ENCODE data around the gene NUP93. TPM values are rescaled to one million over a fixed set of nuclear protein-coding genes. Genes with fewer than 3 reads are reported as not detected.

NUP93 gene
- total RNA-seq, 1 experiment from 2014 or later, result 165 TPM

DNA sequence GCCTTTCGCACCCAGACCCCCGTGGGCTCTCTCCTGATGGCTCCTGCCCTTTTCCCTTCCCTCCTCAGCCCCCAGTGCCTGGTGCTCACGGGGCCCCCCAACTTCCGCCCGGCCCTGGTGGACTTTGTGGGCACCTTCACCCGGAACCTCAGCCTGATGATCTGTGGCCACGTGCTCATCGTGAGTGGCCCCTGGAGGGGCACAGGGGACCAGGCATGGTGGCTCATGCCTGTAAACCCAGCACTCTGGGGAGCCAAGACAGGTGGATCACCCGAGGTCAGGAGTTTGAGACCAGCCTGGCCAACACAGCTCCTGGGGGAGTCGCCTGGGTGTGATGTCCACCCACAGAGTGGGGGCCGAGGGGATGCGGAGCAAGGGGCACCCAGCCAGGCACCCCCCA lies 156.4 kb downstream of the NUP93 start:
- H3K4me1 Mint-ChIP-seq, result no peaks in the 10 kb centered on the region
- H3K36me3 Mint-ChIP-seq (ENCODE audit: insufficient read depth in 1 of 3, low read depth in 3 of 3), result peaks cover 10 to 15% (median 14%) of the 10 kb centered on the region in 3 experiments
- Histone ChIP-seq H4K8ac (replicated peaks; ENCODE audit: insufficient read length, low read depth, low read length) (no peak overlapping the region), H4K5ac (ENCODE audit: insufficient read length, low read depth, low read length) (no peak overlapping the region), H2BK20ac (ENCODE audit: low read depth, low read length, poor library complexity, severe bottlenecking) (no peak overlapping the region), H3T11ph (ENCODE audit: low read length) (no peak overlapping the region), H4K20me1 (ENCODE audit: control insufficient read depth, insufficient read depth, insufficient read length) (no peaks in the 10 kb centered on the region), H3K14ac (ENCODE audit: insufficient read depth, low read length) (no peak overlapping the region; the same call in 1 of the 2 replicates), H3K4me1 (ENCODE audit: insufficient read depth, low read length) (no peaks in the 10 kb centered on the region), H4K91ac (ENCODE audit: insufficient read length, low read depth, low read length) (no peak overlapping the region), H3K4me2 (ENCODE audit: insufficient read depth, insufficient read length, low read length) (no peak overlapping the region), H3K79me2 (ENCODE audit: insufficient read depth, low read length) (no peaks in the 10 kb centered on the region), H3K56ac (ENCODE audit: insufficient read length, low read depth, low read length) (no peak overlapping the region), H2BK5ac (ENCODE audit: insufficient read length, low read length) (no peak overlapping the region), H3K9me3 (ENCODE audit: control insufficient read depth, low read depth, low read length) (peaks cover 11% of the 10 kb centered on the region), H2BK12ac (ENCODE audit: insufficient read length, low read depth, low read length) (no peak overlapping the region), H3K23ac (ENCODE audit: insufficient read length, low read depth, low read length) (no peak overlapping the region), H3K27me3 (ENCODE audit: insufficient read depth, low read length) (no peaks in the 10 kb centered on the region), H3K79me1 (ENCODE audit: insufficient read depth, low read depth, low read length, poor library complexity, severe bottlenecking) (no peaks in the 10 kb centered on the region), H3K9ac (ENCODE audit: extremely low read depth, insufficient read length, low read length) (no peak overlapping the region), H3K18ac (ENCODE audit: insufficient read length, low read depth, low read length) (no peak overlapping the region), H2AK5ac (ENCODE audit: insufficient read length, low read length) (no peak overlapping the region), H3K27ac (ENCODE audit: insufficient read length, low read depth, low read length) (no peak overlapping the region), H2AFZ (ENCODE audit: low read length) (no peak overlapping the region), H3K23me2 (ENCODE audit: insufficient read length, low read depth, low read length, poor library complexity, severe bottlenecking) (no peaks in the 10 kb centered on the region), H2BK15ac (ENCODE audit: low read depth, low read length) (no peak overlapping the region), H3K4ac (ENCODE audit: low read depth, low read length) (no peak overlapping the region), H2BK120ac (ENCODE audit: low read depth, low read length, poor library complexity, severe bottlenecking) (no peak overlapping the region)
- TF ChIP-seq, protein P1, sequence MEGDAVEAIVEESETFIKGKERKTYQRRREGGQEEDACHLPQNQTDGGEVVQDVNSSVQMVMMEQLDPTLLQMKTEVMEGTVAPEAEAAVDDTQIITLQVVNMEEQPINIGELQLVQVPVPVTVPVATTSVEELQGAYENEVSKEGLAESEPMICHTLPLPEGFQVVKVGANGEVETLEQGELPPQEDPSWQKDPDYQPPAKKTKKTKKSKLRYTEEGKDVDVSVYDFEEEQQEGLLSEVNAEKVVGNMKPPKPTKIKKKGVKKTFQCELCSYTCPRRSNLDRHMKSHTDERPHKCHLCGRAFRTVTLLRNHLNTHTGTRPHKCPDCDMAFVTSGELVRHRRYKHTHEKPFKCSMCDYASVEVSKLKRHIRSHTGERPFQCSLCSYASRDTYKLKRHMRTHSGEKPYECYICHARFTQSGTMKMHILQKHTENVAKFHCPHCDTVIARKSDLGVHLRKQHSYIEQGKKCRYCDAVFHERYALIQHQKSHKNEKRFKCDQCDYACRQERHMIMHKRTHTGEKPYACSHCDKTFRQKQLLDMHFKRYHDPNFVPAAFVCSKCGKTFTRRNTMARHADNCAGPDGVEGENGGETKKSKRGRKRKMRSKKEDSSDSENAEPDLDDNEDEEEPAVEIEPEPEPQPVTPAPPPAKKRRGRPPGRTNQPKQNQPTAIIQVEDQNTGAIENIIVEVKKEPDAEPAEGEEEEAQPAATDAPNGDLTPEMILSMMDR (conservative IDR thresholded peaks at IDR 0.05), result no peak
- peaks cover 20 to 23% of the 10 kb centered on the region in 2 experiments for H3K9me3 Mint-ChIP-seq
- no peak overlapping the region for H3K27ac Mint-ChIP-seq
- DNase-seq, result no peak
- H3K4me3 Mint-ChIP-seq, result no peak overlapping the region
- no CpG with 5 or more reads among the region's 12 CpGs for WGBS (ENCODE audit: extremely low coverage, insufficient read length, low lambda C conversion rate)
- peaks cover 6% of the 10 kb centered on the region for H3K27me3 Mint-ChIP-seq (ENCODE audit: low read depth)

Data from H9 (cell line).